ENCODE measurements around the gene MAP4.
A peak's percentile ranks its signal among the peaks of the same experiment; 100 is the strongest.

The MAP4 gene

GRCh38 chr3:48026951-48027908, 11.0 kb upstream of the MAP4 start:
- TF ChIP-seq CTCF (IDR thresholded peaks at IDR 0.05; ENCODE audit: insufficient read depth, low read depth, low read length, missing control alignments): no peak
- H3K4me3 ChIP-seq (ENCODE audit: low read length): no peak overlapping the region
- DNase-seq (ENCODE audit: low read depth): peak; percentile 52

GRCh38 chr3:48026098-48026497, 9.9 kb upstream of the MAP4 start:
- no peak for DNase-seq (ENCODE audit: low read depth)

GRCh38 chr3:48024401-48024800, 8.2 kb upstream of the MAP4 start:
- no peak for DNase-seq (ENCODE audit: low read depth)
- no peak for TF ChIP-seq CTCF (IDR thresholded peaks at IDR 0.05; ENCODE audit: insufficient read depth, low read depth, low read length, missing control alignments)
- H3K4me3 ChIP-seq (ENCODE audit: low read length): no peak overlapping the region

More at GRCh38 chr3:48026098-48026497, 9.9 kb upstream of the MAP4 start:
- H3K4me3 ChIP-seq (ENCODE audit: low read length): no peak overlapping the region
- TF ChIP-seq CTCF (IDR thresholded peaks at IDR 0.05; ENCODE audit: insufficient read depth, low read depth, low read length, missing control alignments): no peak

- H3K4me3 ChIP-seq (ENCODE audit: low read length): no peak overlapping the region
- TF ChIP-seq CTCF (IDR thresholded peaks at IDR 0.05; ENCODE audit: insufficient read depth, low read depth, low read length, missing control alignments): no peak
- no peak for DNase-seq (ENCODE audit: low read depth)
Measured at GRCh38 chr3:48023377-48023776, 7.2 kb upstream of the MAP4 start.

GRCh38 chr3:48022178-48022577, 6.0 kb upstream of the MAP4 start:
- no peak for TF ChIP-seq CTCF (IDR thresholded peaks at IDR 0.05; ENCODE audit: insufficient read depth, low read depth, low read length, missing control alignments)
- no peak overlapping the region for H3K4me3 ChIP-seq (ENCODE audit: low read length)
- no peak for DNase-seq (ENCODE audit: low read depth)

GRCh38 chr3:48018841-48019240, 2.6 kb upstream of the MAP4 start:
- H3K4me3 ChIP-seq (ENCODE audit: low read length): no peak overlapping the region
- no peak for TF ChIP-seq CTCF (IDR thresholded peaks at IDR 0.05; ENCODE audit: insufficient read depth, low read depth, low read length, missing control alignments)
- DNase-seq (ENCODE audit: low read depth): peak; percentile 93
